CD4-positive, alpha-beta T cell (primary cell): ENCODE measurements around the gene RNF39. TPM values are rescaled to one million over a fixed set of nuclear protein-coding genes. Genes with fewer than 3 reads are reported as not detected.

ENCODE experiments used
- ATAC-seq: fragments of 200-7000 bp; cut with Tn5 transposase; one replicate; pipeline ENCODE4 v1.10.0; 2022; ENCODE audit warnings: mild to moderate bottlenecking; ENCODE audit not compliant: poor library complexity
- CTCF ChIA-PET: fragments of 350-600 bp; sonication (Branson Sonifier 250); formaldehyde crosslinking; loops from one replicate; lab custom pipeline; 2021; ENCODE audit warnings: antibody characterized with exemption, inconsistent platforms; lab: Charles Lee
- POLR2A ChIA-PET: fragments of 350-600 bp; sonication (Branson Sonifier 250); formaldehyde crosslinking; loops from one replicate; lab custom pipeline; 2021; ENCODE audit warnings: antibody characterized with exemption, inconsistent platforms; lab: Charles Lee
- DNase-seq, 14 experiments: peaks; one replicate each; pipeline ENCODE4 v3.0.0-alpha.2; 2013 to 2020; ENCODE audit warnings: mixed read lengths in 2 of 14
- H3K27ac ChIP-seq, 2 donors: one replicate each; pipeline versions ENCODE4 v1.5.1 to v1.7.0; 2013; ENCODE audit warnings: low read length in 2 of 2, low read depth in 1 of 2, mild to moderate bottlenecking in 1 of 2
- H3K27me3 ChIP-seq, 2 experiments: 1 replicate in 1 of 2; 2 replicates in 1 of 2; pipeline versions ENCODE4 v1.6.1 to v1.7.0; 2013; ENCODE audit warnings: low read length in 2 of 2, control low read depth in 1 of 2, mild to moderate bottlenecking in 1 of 2, moderate library complexity in 1 of 2; ENCODE audit not compliant: insufficient read depth in 2 of 2, control insufficient read depth in 1 of 2
- H3K36me3 ChIP-seq: one replicate; pipeline ENCODE4 v1.6.1; 2013; ENCODE audit warnings: low read length, control low read depth; ENCODE audit not compliant: insufficient read depth
- H3K4me1 ChIP-seq: one replicate; pipeline ENCODE4 v1.6.1; 2013; ENCODE audit warnings: low read length, control low read depth; ENCODE audit not compliant: insufficient read depth
- H3K4me3 ChIP-seq: one replicate; pipeline ENCODE4 v1.5.1; 2013; ENCODE audit warnings: mild to moderate bottlenecking, low read length, moderate library complexity
- H3K9me3 ChIP-seq, 2 experiments: 1 replicate in 1 of 2; 2 replicates in 1 of 2; pipeline versions ENCODE4 v1.6.1 to v1.7.0; 2013; ENCODE audit warnings: low read length in 2 of 2, mild to moderate bottlenecking in 2 of 2, control low read depth in 1 of 2, moderate library complexity in 1 of 2; ENCODE audit not compliant: control insufficient read depth in 1 of 2, insufficient read depth in 1 of 2
- H3K27ac Mint-ChIP-seq: one replicate; pipeline ENCODE4 v1.8.0; 2020; ENCODE audit warnings: mixed read lengths
- H3K27me3 Mint-ChIP-seq: one replicate; pipeline ENCODE4 v1.8.0; 2021; ENCODE audit warnings: mixed read lengths
- H3K36me3 Mint-ChIP-seq: one replicate; pipeline ENCODE4 v1.8.0; 2021; ENCODE audit warnings: low read depth, mixed read lengths
- H3K4me1 Mint-ChIP-seq: one replicate; pipeline ENCODE4 v1.8.0; 2021; ENCODE audit warnings: low read depth, mixed read lengths
- H3K4me3 Mint-ChIP-seq: one replicate; pipeline ENCODE4 v1.8.0; 2020; ENCODE audit warnings: mild to moderate bottlenecking, mixed read lengths
- H3K9me3 Mint-ChIP-seq: one replicate; pipeline ENCODE4 v1.8.0; 2020; ENCODE audit warnings: mixed read lengths
- intact Hi-C, 2 experiments: fragments of 100-400 bp; cut with DNase I in 1 of 2; cut with micrococcal nuclease in 1 of 2; formaldehyde crosslinking; loops; one replicate each; pipeline versions ENCODE4 v1.15.1 to v1.9.0; 2023 to 2025; cut with DNase I, micrococcal nuclease
- total RNA-seq, 174 experiments: library from RNA in 2 of 174; stranded (reverse) in 2 of 174; gene quantifications; one replicate each; pipeline ENCODE4 v1.2.3 and lab custom pipeline; 2021 to 2026
- TF ChIP-seq, protein P1 (sequence below): fragments of 200-600 bp; IDR thresholded peaks from one replicate; pipeline ENCODE4 v1.8.0; 2022; ENCODE audit warnings: antibody characterized with exemption, mild to moderate bottlenecking

RNF39 gene
- total RNA-seq, 2 experiments from 2014 or later: not detected

DNA sequence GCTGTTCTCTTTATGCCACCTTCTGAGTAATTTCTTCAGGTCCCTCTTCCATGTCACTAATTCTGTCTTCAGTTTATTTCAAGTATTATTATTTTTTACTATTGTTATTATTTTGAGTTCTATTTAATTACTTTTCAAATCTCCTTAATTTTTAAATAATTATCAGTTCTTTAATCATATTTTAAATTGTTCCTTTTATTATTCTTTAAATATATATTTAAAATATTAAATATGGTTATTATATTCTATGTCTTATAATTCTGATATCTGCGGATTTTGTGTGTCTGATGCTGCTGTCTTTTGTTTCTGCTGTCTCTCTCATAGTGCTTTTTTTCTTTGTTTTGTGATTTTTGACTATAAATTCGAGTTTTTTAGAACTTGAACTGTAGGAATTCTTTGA is 12.3 kb downstream of the RNF39 start:
- no peaks in the 10 kb centered on the region for H3K9me3 Mint-ChIP-seq
- DNase-seq (no peak), ATAC-seq (no peak)
- Histone ChIP-seq H3K27me3 (no peaks in the 10 kb centered on the region), H3K4me1 (peaks cover 38% of the 10 kb centered on the region), H3K9me3 (no peaks in the 10 kb centered on the region), H3K27ac (no peak overlapping the region), H3K4me3 (no peak overlapping the region), H3K36me3 (peaks cover 30% of the 10 kb centered on the region)
- peak overlapping the region; percentile 97 for H3K27ac Mint-ChIP-seq
- intact Hi-C loops: loop anchor here (5.0 to 10.0 kb wide), 4 partner anchors 119 to 1891 kb away; partner anchors contain the start of genes HLA-A (in 2 of the 2), NELFE (in 1 of the 2), SKIC2 (in 1 of the 2) and TRIM39 (in 1 of the 2)
- H3K36me3 Mint-ChIP-seq: peaks cover 72% of the 10 kb centered on the region
- H3K4me1 Mint-ChIP-seq: peaks cover 67% of the 10 kb centered on the region
- no peaks in the 10 kb centered on the region for H3K27me3 Mint-ChIP-seq
- TF ChIP-seq, protein P1, sequence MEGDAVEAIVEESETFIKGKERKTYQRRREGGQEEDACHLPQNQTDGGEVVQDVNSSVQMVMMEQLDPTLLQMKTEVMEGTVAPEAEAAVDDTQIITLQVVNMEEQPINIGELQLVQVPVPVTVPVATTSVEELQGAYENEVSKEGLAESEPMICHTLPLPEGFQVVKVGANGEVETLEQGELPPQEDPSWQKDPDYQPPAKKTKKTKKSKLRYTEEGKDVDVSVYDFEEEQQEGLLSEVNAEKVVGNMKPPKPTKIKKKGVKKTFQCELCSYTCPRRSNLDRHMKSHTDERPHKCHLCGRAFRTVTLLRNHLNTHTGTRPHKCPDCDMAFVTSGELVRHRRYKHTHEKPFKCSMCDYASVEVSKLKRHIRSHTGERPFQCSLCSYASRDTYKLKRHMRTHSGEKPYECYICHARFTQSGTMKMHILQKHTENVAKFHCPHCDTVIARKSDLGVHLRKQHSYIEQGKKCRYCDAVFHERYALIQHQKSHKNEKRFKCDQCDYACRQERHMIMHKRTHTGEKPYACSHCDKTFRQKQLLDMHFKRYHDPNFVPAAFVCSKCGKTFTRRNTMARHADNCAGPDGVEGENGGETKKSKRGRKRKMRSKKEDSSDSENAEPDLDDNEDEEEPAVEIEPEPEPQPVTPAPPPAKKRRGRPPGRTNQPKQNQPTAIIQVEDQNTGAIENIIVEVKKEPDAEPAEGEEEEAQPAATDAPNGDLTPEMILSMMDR: no peak
- peak overlapping the region; percentile 68 for H3K4me3 Mint-ChIP-seq
- POLR2A ChIA-PET: no interaction called here
- CTCF ChIA-PET: interaction anchor here (1.2 to 3.2 kb wide), 3 partner anchors 38 to 69 kb away, joined by 3 to 7 read pairs (median 5); no protein-coding TSS in a partner anchor

GRCh38 chr6:30062471-30063178 is 12.9 kb downstream of the RNF39 start:
- Mint-ChIP-seq H3K9me3 (no peaks in the 10 kb centered on the region), H3K4me1 (peaks cover 60% of the 10 kb centered on the region), H3K36me3 (peaks cover 72% of the 10 kb centered on the region), H3K27me3 (no peaks in the 10 kb centered on the region), H3K4me3 (peak overlapping the region; percentile 95), H3K27ac (peak overlapping the region; percentile 97)
- Histone ChIP-seq H3K9me3 (no peaks in the 10 kb centered on the region), H3K4me1 (peaks cover 33% of the 10 kb centered on the region), H3K27me3 (no peaks in the 10 kb centered on the region), H3K4me3 (peak overlapping the region; percentile 89), H3K36me3 (peaks cover 30% of the 10 kb centered on the region), H3K27ac (no peak overlapping the region)
- DNase-seq (peak in 3 of 14 experiments; percentile 32 to 56 (median 35)), ATAC-seq (no peak)
- intact Hi-C loops: loop anchor here (5.0 to 10.0 kb wide), 4 partner anchors 118 to 1892 kb away; partner anchors contain the start of genes HLA-A (in 2 of the 2), NELFE (in 1 of the 2), SKIC2 (in 1 of the 2) and TRIM39 (in 1 of the 2)
- POLR2A ChIA-PET: interaction anchor here (1.2 to 2.5 kb wide), 3 partner anchors 11 to 263 kb away, joined by 3 to 11 read pairs (median 6); partner anchors contain the start of gene TRIM39
- CTCF ChIA-PET: interaction anchor here (1.2 to 3.2 kb wide), 3 partner anchors 39 to 70 kb away, joined by 3 to 7 read pairs (median 5); no protein-coding TSS in a partner anchor
- TF ChIP-seq, protein P1: no peak

- H3K27me3 ChIP-seq: no peaks in the 10 kb centered on the region
- H3K27ac ChIP-seq: peak overlapping the region; percentile 89 to 94
- Mint-ChIP-seq H3K36me3 (peaks cover 72% of the 10 kb centered on the region), H3K9me3 (no peaks in the 10 kb centered on the region), H3K27ac (peak overlapping the region; percentile 97), H3K4me1 (peaks cover 53% of the 10 kb centered on the region), H3K4me3 (peak overlapping the region; percentile 95), H3K27me3 (no peaks in the 10 kb centered on the region)
- ChIA-PET CTCF (interaction anchor here (1.2 to 3.2 kb wide), 3 partner anchors 41 to 71 kb away, joined by 5 to 7 read pairs (median 6); no protein-coding TSS in a partner anchor), POLR2A (interaction anchor here (1.0 to 3.3 kb wide), 11 partner anchors 9 to 412 kb away, joined by 3 to 13 read pairs (median 6); partner anchors contain the start of genes RNF39, TRIM26 and TRIM39)
- H3K36me3 ChIP-seq: peaks cover 36% of the 10 kb centered on the region
- peak overlapping the region; percentile 89 for H3K4me3 ChIP-seq
- no peaks in the 10 kb centered on the region for H3K9me3 ChIP-seq
- ATAC-seq (peak; percentile 33), DNase-seq (peak in 6 of 14 experiments; percentile 22 to 85 (median 42))
- intact Hi-C loops: loop anchor here (5.0 to 10.0 kb wide), 4 partner anchors 117 to 1893 kb away; partner anchors contain the start of genes HLA-A (in 2 of the 2), NELFE (in 1 of the 2), SKIC2 (in 1 of the 2) and TRIM39 (in 1 of the 2)
- TF ChIP-seq, protein P1: no peak
- H3K4me1 ChIP-seq: peaks cover 29% of the 10 kb centered on the region
These were observed 13.6 kb downstream of the RNF39 start for GRCh38 chr6:30061858-30062458.
